Natural killer cell treated with Interleukin-12 subunit alpha and Interleukin-12 subunit beta and Interleukin-15 and Interleukin-18, amount 100 ng/mL, for 72 hours (primary cell): ENCODE data around the gene COX10. TPM values are rescaled to one million over a fixed set of nuclear protein-coding genes. Genes with fewer than 3 reads are reported as not detected.

ENCODE experiments used
- ATAC-seq, 2 donors: fragments of 150-1000 bp; cut with Tn5 transposase in 1 of 2; sonication (Bioruptor Pico), chemical (Tn5 transposase) in 1 of 2; 2 replicates each; pipeline ENCODE4 v1.10.0; 2021
- DNase-seq: peaks from one replicate; pipeline ENCODE4 v3.0.0; 2022; ENCODE audit warnings: low spot score
- H3K27ac Mint-ChIP-seq, 2 donors: 1 replicate in 1 of 2; 2 replicates in 1 of 2; pipeline ENCODE4 v1.8.0; 2022; ENCODE audit warnings: mixed read lengths in 2 of 2, mild to moderate bottlenecking in 1 of 2, moderate library complexity in 1 of 2
- H3K27me3 Mint-ChIP-seq, 2 donors: 1 replicate in 1 of 2; 2 replicates in 1 of 2; pipeline ENCODE4 v1.8.0; 2022; ENCODE audit warnings: mixed read lengths in 2 of 2
- H3K36me3 Mint-ChIP-seq: one replicate; pipeline ENCODE4 v1.8.0; 2022; ENCODE audit warnings: mixed read lengths
- H3K4me1 Mint-ChIP-seq, 2 donors: 1 replicate in 1 of 2; 2 replicates in 1 of 2; pipeline ENCODE4 v1.8.0; 2022; ENCODE audit warnings: low read depth in 2 of 2, mixed read lengths in 2 of 2, mild to moderate bottlenecking in 1 of 2
- H3K4me3 Mint-ChIP-seq: one replicate; pipeline ENCODE4 v1.8.0; 2022; ENCODE audit warnings: mixed read lengths
- H3K9me3 Mint-ChIP-seq: 2 replicates; pipeline ENCODE4 v1.8.0; 2022; ENCODE audit warnings: mixed read lengths
- total RNA-seq, 2 donors: library from RNA; stranded (reverse); gene quantifications; one replicate each; pipeline ENCODE4 v1.2.3, GENCODE V29; 2022

The COX10 gene
- total RNA-seq, 2 donors from 2014 or later = 22.7 to 26.4 TPM

DNA sequence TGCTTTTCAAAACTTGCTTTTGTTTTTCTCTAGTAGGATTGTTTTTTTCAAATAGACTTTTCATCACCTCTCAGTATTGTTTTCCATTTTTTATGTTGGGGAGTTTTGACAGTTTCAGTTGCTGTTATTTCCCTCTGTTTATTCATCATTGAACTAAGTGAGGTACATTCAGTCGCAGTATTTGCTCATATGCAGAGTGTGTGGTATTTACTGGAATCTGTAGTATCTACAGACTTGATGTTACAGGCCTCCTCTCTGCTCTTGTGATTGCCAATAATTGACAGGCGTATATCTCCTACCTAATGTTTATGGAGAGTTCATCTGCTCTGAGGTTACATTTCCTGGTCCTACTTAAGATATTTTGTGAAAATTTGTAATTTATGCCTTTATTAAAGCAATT, 49.6 kb downstream of the COX10 start:
- H3K4me3 Mint-ChIP-seq = peak overlapping the region; percentile 57
- DNase-seq (no peak), ATAC-seq (peak; percentile 87 to 91)
- peaks cover 13% of the 10 kb centered on the region for H3K36me3 Mint-ChIP-seq
- peaks cover 51 to 71% of the 10 kb centered on the region in 2 donors for H3K4me1 Mint-ChIP-seq
- H3K27me3 Mint-ChIP-seq = no peaks in the 10 kb centered on the region
- H3K27ac Mint-ChIP-seq = peak overlapping the region; percentile 83 to 86
- peaks cover 11% of the 10 kb centered on the region for H3K9me3 Mint-ChIP-seq

DNA sequence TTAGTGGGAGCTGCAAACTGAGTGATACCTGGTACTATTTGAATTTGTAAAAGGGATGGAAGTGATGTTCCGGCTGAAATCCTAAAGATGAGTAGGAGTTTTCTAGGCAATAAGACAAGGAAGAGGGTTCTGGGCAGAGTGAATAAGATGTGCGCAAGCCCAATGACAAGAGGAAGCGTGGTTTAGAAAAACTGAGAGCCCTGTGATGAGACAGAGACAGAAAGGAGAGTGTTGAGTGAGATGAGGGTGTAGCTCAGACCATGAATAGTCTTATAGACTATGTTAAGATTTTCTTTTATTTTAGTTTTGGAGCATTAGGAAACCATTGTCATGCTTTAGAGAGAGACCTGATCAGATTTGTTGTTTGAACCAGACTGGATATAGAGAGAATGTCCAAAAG, 50.2 kb downstream of the COX10 start:
- H3K9me3 Mint-ChIP-seq = peaks cover 11% of the 10 kb centered on the region
- H3K4me1 Mint-ChIP-seq = peaks cover 55 to 73% of the 10 kb centered on the region in 2 donors
- peak overlapping the region; percentile 83 to 86 for H3K27ac Mint-ChIP-seq
- peak overlapping the region; percentile 57 for H3K4me3 Mint-ChIP-seq
- DNase-seq = no peak
- no peaks in the 10 kb centered on the region for H3K27me3 Mint-ChIP-seq
- H3K36me3 Mint-ChIP-seq = peaks cover 13% of the 10 kb centered on the region
- peak in 1 of 2 donors; percentile 66 for ATAC-seq

DNA sequence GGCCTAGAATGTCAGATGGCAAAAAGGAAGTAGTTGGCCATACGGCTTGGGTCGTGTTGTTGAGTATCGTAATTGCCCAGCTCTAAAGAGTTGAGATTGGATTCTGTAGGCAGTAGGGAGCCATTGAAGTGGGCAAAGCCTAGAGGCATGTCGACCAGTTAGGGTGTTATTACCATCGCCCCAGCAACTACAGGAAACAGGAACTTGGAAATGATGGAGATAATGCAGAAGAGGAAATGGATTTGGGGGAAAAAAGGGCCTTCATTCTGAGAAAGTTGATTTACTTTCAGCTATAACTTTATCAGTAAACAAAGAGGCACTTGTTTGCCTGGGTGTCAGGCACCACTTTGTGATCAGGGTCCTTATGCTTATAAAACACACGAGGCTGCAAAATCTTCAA, 52.6 kb downstream of the COX10 start:
- DNase-seq = no peak
- Mint-ChIP-seq H3K36me3 (peaks cover 13% of the 10 kb centered on the region), H3K27ac (no peak overlapping the region)

DNA sequence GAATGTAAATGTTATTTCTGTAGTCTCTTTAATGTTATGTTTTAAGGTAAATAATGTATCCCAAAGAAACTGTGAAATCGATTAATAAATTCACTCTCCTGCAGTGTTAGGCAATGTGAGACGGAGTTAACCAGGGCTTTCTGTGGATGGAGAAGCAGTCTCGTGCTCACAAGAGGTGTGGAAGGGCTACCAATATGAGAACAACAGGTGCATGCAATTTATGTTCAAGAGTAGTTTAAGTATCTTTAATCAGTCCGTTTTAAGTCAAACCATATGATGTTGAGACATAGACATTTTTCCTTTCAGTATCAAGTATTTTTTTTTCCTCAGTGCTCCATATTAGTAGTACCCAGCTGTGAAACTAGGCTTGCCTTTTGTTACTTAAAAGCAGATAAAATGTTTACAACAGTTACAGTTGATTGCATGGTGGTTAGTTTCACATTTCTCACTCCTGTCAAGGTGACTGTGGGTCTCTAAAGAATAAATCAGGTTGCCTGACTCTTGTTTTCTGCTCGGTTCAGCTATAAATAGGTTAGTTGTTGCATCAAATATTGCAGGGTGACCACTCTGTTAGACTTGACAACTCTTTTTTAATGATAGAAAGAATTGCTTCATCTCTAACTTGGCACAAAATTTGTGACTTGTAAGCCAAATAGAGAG, 54.4 kb downstream of the COX10 start:
- Mint-ChIP-seq H3K27ac (no peak overlapping the region), H3K27me3 (no peaks in the 10 kb centered on the region), H3K9me3 (peaks cover 11% of the 10 kb centered on the region), H3K36me3 (peaks cover 13% of the 10 kb centered on the region), H3K4me3 (no peak overlapping the region), H3K4me1 (peaks cover 38 to 43% of the 10 kb centered on the region in 2 donors)
- ATAC-seq = no peak
- no peak for DNase-seq

More for the DNA sequence above, 52.6 kb downstream of the COX10 start:
- H3K4me1 Mint-ChIP-seq = peaks cover 45 to 57% of the 10 kb centered on the region in 2 donors
- H3K4me3 Mint-ChIP-seq = no peak overlapping the region
- H3K9me3 Mint-ChIP-seq = peaks cover 11% of the 10 kb centered on the region
- no peak for ATAC-seq
- no peaks in the 10 kb centered on the region for H3K27me3 Mint-ChIP-seq

DNA sequence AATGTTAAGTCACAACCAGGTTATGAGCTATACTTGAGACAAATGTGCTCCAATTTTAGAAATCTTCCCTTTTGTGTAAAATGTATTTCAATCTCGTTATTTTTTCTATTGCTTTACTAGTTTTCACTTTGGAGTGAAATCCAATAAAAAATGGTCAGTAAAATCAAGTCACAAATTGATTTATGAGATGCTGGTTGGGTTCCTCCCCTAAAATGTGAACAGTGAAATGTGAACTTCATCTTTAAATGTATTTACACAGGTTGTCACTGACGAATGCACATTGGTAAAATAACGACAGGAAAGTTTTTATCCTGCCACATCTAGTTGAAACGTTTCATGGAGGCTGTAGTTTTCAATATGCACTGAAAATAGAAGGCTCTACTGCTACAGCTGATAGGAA, 55.5 kb downstream of the COX10 start:
- DNase-seq (no peak), ATAC-seq (no peak)
- Mint-ChIP-seq H3K4me1 (peaks cover 27 to 32% of the 10 kb centered on the region in 2 donors), H3K36me3 (peaks cover 8% of the 10 kb centered on the region), H3K27me3 (no peaks in the 10 kb centered on the region), H3K9me3 (peaks cover 11% of the 10 kb centered on the region), H3K27ac (no peak overlapping the region), H3K4me3 (no peak overlapping the region)

DNA sequence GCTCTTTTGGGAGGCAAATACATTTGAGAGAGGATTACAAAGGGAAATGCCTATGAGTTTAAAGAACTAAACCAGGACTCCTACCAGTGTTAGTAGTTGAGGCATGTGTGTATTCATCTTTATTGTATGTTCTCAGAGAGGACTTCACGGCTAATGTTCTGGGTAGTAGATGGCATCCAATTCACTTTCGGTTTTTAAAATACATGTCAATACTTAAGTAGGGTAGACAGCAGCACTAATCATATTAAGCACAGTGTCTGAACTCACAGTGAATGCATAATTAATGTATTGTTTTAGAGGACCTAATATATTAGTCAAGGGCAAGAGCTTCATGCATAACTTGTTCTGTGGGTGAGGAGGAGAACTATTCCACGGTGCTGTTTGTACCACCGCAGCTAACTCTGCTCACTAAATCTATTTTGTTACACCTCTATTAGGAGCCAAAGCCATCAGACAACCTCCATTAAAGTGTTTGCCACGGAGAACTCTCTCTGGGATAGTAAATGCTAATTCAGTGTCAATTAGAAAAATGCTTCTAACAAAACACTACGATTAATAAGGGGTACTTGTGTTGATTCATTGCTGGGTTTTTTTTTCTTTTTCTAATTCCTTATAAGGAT, 56.3 kb downstream of the COX10 start:
- peaks cover 5% of the 10 kb centered on the region for H3K9me3 Mint-ChIP-seq
- H3K27me3 Mint-ChIP-seq = no peaks in the 10 kb centered on the region
- H3K36me3 Mint-ChIP-seq = peaks cover under 1% of the 10 kb centered on the region
- DNase-seq (no peak), ATAC-seq (no peak)
- H3K4me1 Mint-ChIP-seq = peaks cover 21 to 24% of the 10 kb centered on the region in 2 donors
- no peak overlapping the region for H3K27ac Mint-ChIP-seq
- no peak overlapping the region for H3K4me3 Mint-ChIP-seq

DNA sequence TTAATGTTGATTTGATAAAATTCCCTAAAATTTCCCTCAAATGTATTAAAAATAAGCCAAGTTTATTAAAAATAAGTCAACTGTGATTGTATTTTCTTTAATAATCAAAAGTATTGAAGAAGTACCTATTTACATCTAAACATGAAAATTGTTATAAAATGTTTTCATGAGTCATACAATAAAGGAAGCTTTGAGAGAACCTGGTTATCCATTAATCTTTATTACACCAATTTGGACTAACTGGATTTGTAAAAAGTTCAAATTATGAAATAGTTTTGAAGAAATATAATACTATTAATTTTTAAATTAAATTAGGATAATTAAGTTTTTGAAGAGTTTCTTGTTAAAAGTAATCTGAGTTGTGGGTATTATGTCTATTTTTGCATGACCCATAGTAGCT, 63.8 kb downstream of the COX10 start:
- Mint-ChIP-seq H3K27me3 (no peaks in the 10 kb centered on the region), H3K36me3 (no peaks in the 10 kb centered on the region), H3K27ac (no peak overlapping the region), H3K4me3 (no peak overlapping the region), H3K9me3 (no peaks in the 10 kb centered on the region), H3K4me1 (no peaks in the 10 kb centered on the region)
- DNase-seq (no peak), ATAC-seq (no peak)

DNA sequence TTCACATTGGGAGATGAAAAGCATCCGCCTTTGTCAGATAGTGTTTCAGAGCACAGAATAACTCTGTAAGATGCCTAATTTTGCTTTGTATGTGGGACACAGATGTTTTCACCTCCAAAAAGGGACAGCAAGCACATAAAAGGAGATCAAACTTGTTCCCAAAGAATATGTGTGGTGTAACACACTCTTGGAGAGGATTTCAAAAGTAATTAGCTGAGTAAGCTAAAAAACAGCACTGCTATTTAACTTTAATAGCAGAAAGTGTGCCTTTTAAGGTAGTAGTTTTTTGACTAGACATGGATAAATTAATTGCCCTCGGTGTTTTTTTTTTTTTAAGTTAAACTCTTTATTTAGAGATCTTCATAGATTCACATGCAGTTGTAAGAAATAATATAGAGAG, 65.2 kb downstream of the COX10 start:
- no peak overlapping the region for H3K27ac Mint-ChIP-seq
- H3K4me3 Mint-ChIP-seq = no peak overlapping the region
- no peaks in the 10 kb centered on the region for H3K9me3 Mint-ChIP-seq
- no peaks in the 10 kb centered on the region for H3K4me1 Mint-ChIP-seq
- ATAC-seq (no peak), DNase-seq (no peak)
- no peaks in the 10 kb centered on the region for H3K36me3 Mint-ChIP-seq
- no peaks in the 10 kb centered on the region for H3K27me3 Mint-ChIP-seq

DNA sequence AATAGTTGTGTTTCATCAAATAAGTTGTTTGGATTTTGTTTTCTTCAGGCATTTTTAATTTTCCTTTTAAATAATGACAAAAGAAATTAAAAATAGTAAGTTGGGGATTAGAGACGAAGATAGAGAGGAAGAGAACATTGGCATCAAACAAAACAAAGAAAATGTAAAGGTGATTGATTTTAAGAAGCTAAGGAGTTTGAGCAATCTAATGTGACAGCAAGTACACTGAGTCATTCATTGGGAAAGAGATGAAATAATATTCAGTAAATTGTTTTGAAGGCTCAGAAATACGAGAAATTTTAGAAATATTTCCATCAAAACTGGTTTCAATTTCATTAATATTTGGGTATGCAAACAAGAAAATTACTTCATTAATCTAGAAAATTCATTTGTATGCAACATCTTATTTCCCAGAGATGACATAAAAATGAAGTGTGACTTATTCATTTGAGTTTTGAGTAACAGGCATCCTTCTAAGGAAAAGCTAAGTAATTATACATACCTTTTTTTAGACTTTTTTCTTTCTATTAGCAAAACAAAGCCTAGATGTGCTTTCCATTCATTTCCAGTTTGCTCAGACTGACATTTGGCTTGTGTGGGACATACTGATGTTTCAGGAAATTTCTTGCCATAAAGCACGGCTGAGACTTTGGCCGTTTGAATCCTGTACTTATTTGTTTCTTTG, 66.7 kb downstream of the COX10 start:
- no peaks in the 10 kb centered on the region for H3K4me1 Mint-ChIP-seq
- no peak for ATAC-seq
- no peaks in the 10 kb centered on the region for H3K9me3 Mint-ChIP-seq
- H3K27ac Mint-ChIP-seq = peak overlapping the region in 1 of 2 donors; percentile 50
- no peaks in the 10 kb centered on the region for H3K27me3 Mint-ChIP-seq
- no peak for DNase-seq
- no peak overlapping the region for H3K4me3 Mint-ChIP-seq
- no peaks in the 10 kb centered on the region for H3K36me3 Mint-ChIP-seq

DNA sequence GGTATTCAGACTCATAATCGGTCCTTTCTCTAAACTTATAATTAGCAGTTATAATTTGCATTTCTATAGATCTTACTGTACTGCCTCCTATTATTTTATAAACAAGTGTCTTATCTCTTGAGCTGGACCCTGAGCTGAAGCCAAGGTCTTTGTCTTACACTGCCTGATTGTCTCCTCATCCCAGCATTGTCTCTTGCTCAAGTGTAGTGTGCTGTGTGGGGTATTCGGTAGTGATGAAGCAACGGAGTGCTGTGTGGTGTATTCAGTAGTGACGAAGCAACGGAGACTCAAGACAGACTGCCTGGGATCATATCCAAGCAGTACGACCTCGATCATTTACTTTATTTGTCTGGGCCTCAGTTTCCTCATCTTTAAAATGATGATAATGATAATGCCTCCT, 69.3 kb downstream of the COX10 start:
- Mint-ChIP-seq H3K4me3 (no peak overlapping the region), H3K9me3 (no peaks in the 10 kb centered on the region), H3K4me1 (peaks cover 0 to 4% of the 10 kb centered on the region in 2 donors)

DNA sequence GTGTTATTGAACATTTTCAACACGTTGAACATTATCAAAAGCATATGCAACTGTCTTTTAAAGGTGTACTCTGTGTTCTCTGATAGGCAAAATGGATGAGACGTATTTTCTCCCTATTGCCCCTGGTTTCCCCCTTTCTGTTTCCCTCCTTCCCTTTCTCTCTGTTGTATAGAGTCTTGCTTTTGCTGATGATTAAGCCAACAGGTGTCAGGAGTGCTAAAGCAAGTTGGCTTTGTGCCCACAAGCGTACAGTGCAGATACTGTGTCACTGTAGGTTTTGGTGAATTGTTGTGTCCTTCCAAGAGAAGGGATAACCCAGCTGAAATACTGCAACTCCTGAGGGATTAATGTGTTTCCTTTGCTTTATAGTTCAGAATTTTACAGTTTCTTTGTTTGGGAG, 74.4 kb downstream of the COX10 start:
- Mint-ChIP-seq H3K4me3 (no peak overlapping the region), H3K27me3 (no peaks in the 10 kb centered on the region), H3K36me3 (peaks cover 6% of the 10 kb centered on the region), H3K4me1 (peaks cover 17 to 21% of the 10 kb centered on the region in 2 donors), H3K27ac (no peak overlapping the region), H3K9me3 (no peaks in the 10 kb centered on the region)
- DNase-seq = no peak
- no peak for ATAC-seq

More for the DNA sequence above, 69.3 kb downstream of the COX10 start:
- no peak overlapping the region for H3K27ac Mint-ChIP-seq
- ATAC-seq (no peak), DNase-seq (no peak)
- no peaks in the 10 kb centered on the region for H3K27me3 Mint-ChIP-seq
- no peaks in the 10 kb centered on the region for H3K36me3 Mint-ChIP-seq

DNA sequence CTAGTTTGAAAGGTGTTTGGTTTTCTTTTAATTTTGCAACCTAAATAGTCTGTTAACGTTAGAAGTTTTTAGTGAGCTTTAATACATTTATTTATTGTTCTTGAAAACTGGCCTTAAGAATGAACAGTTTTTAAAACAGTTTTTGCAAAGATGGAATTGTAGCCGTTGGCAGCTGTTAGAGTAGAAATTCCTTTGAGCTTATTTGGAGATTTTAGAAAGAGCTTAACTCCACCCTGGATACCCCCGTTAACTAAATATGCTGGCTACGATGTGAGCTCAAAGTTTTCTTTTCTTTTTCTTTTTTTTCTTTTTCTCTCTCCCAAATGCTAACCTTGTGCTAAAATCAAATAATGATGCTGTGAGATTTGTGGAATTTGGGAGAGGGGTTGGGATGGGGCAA, 75.2 kb downstream of the COX10 start:
- Mint-ChIP-seq H3K27me3 (no peaks in the 10 kb centered on the region), H3K36me3 (peaks cover 6% of the 10 kb centered on the region), H3K4me1 (peaks cover 17 to 21% of the 10 kb centered on the region in 2 donors), H3K4me3 (no peak overlapping the region), H3K9me3 (no peaks in the 10 kb centered on the region), H3K27ac (peak overlapping the region in 1 of 2 donors; percentile 22)
- DNase-seq (no peak), ATAC-seq (no peak)

DNA sequence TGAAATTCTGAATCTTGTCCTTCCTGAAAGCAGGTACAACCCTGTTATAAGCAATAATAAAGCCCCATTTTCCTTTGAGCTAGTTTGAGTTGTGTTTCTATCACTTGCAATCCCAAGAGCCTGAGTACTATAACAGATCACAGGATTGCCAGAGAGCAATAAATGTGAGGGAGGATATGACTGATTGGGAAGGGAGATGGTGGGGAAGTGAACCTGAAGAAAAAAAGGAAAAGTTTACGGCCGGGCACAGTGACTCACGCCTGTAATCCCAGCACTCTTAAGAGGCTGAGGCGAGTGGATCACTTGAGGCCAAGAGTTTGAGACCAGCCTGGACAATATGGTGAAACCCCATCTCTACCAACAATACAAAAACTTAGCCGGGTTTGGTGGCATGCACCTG, 80.4 kb downstream of the COX10 start:
- H3K9me3 Mint-ChIP-seq = no peaks in the 10 kb centered on the region
- DNase-seq (no peak), ATAC-seq (no peak)
- H3K27ac Mint-ChIP-seq = no peak overlapping the region
- peaks cover 12 to 29% of the 10 kb centered on the region in 2 donors for H3K4me1 Mint-ChIP-seq
- peaks cover 6% of the 10 kb centered on the region for H3K36me3 Mint-ChIP-seq
- no peak overlapping the region for H3K4me3 Mint-ChIP-seq
- H3K27me3 Mint-ChIP-seq = no peaks in the 10 kb centered on the region

DNA sequence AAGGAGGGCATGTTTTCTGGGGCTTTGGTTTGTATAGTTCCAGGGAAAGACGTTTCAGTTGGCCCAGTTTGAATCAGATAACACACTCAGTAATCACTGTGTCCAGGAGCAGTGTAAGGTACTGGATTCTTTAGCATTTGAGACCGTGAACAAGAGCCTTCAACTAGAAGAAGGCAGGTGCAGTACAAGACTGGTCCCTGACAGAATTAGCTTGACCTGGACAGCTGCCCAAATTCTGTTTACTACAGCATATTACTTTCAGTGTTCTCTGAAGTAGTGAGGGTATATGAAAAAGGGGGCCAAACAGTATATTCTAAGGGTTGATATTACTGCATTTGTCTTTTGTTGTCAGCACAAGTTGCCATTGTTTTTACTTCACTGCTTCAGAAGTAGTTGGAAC, 81.3 kb downstream of the COX10 start:
- no peak overlapping the region for H3K27ac Mint-ChIP-seq
- ATAC-seq (no peak), DNase-seq (no peak)
- no peaks in the 10 kb centered on the region for H3K27me3 Mint-ChIP-seq
- peaks cover under 1% of the 10 kb centered on the region for H3K36me3 Mint-ChIP-seq
- peaks cover 8 to 26% of the 10 kb centered on the region in 2 donors for H3K4me1 Mint-ChIP-seq
- H3K4me3 Mint-ChIP-seq = no peak overlapping the region
- no peaks in the 10 kb centered on the region for H3K9me3 Mint-ChIP-seq
